ENCODE measurements around the gene YES1.

The YES1 gene

GRCh38 chr18:840516-840915 is 28.5 kb upstream of the YES1 start:
- H3K27me3 ChIP-seq: no peaks in the 10 kb centered on the region
- TF ChIP-seq Cebpa-rat (IDR thresholded peaks at IDR 0.05): no peak
- H3K4me2 ChIP-seq: no peak overlapping the region

GRCh38 chr18:840023-840408 is 28.0 kb upstream of the YES1 start:
- H3K27ac ChIP-seq: no peak overlapping the region
- no peak overlapping the region for H3K9ac ChIP-seq
- H3K36me3 ChIP-seq: no peaks in the 10 kb centered on the region
- no peaks in the 10 kb centered on the region for H3K9me3 ChIP-seq (replicated peaks in 1 of 11)
- H3K27me3 ChIP-seq: no peaks in the 10 kb centered on the region
- no peak overlapping the region for H3K4me3 ChIP-seq
- no peak overlapping the region for H3K4me2 ChIP-seq
- no peaks in the 10 kb centered on the region for H4K20me1 ChIP-seq
- peaks cover 3 to 18% (median 9%) of the 10 kb centered on the region in 10 experiments; a peak in 19 of 20 replicates for H3K4me1 ChIP-seq
- TF ChIP-seq Cebpa-rat (IDR thresholded peaks at IDR 0.05): no peak

More at GRCh38 chr18:840516-840915, 28.5 kb upstream of the YES1 start:
- Histone ChIP-seq H3K4me1 (peaks cover 7 to 23% (median 14%) of the 10 kb centered on the region in 10 experiments; a peak in 19 of 20 replicates), H3K27ac (no peak overlapping the region), H3K36me3 (no peaks in the 10 kb centered on the region), H3K9me3 (replicated peaks in 1 of 11) (no peaks in the 10 kb centered on the region), H4K20me1 (no peaks in the 10 kb centered on the region), H3K9ac (no peak overlapping the region), H3K4me3 (no peak overlapping the region)

- Histone ChIP-seq H4K20me1 (no peaks in the 10 kb centered on the region), H3K4me3 (no peak overlapping the region), H3K27me3 (no peaks in the 10 kb centered on the region), H3K9ac (no peak overlapping the region), H3K4me1 (peaks cover 0 to 13% (median 4%) of the 10 kb centered on the region in 10 experiments; a peak in 15 of 20 replicates), H3K36me3 (no peaks in the 10 kb centered on the region), H3K4me2 (peak overlapping the region in 6 of 11 experiments; percentile 30 to 65 (median 40); a peak in 10 of 22 replicates), H3K27ac (no peak overlapping the region), H3K9me3 (replicated peaks in 1 of 11) (no peaks in the 10 kb centered on the region)
- TF ChIP-seq Cebpa-rat (IDR thresholded peaks at IDR 0.05): no peak
Measured at GRCh38 chr18:839224-840022, 27.4 kb upstream of the YES1 start.

- peaks cover 0 to 11% (median 3%) of the 10 kb centered on the region in 10 experiments; a peak in 6 of 20 replicates for H3K4me1 ChIP-seq
- no peak overlapping the region for H3K27ac ChIP-seq
- H3K9ac ChIP-seq: no peak overlapping the region
- no peak for TF ChIP-seq Cebpa-rat (IDR thresholded peaks at IDR 0.05)
- no peaks in the 10 kb centered on the region for H4K20me1 ChIP-seq
- H3K36me3 ChIP-seq: no peaks in the 10 kb centered on the region
- no peaks in the 10 kb centered on the region for H3K9me3 ChIP-seq (replicated peaks in 1 of 11)
- H3K4me2 ChIP-seq: no peak overlapping the region
- no peaks in the 10 kb centered on the region for H3K27me3 ChIP-seq
- H3K4me3 ChIP-seq: no peak overlapping the region
Measured at GRCh38 chr18:837922-838321, 25.9 kb upstream of the YES1 start.

GRCh38 chr18:834082-834720 is 22.2 kb upstream of the YES1 start:
- Histone ChIP-seq H3K4me1 (peaks cover 18 to 33% (median 24%) of the 10 kb centered on the region in 10 experiments), H4K20me1 (peaks cover 0 to 3% (median 0%) of the 10 kb centered on the region in 11 experiments; a peak in 1 of 22 replicates), H3K4me2 (no peak overlapping the region), H3K27ac (no peak overlapping the region), H3K9ac (no peak overlapping the region), H3K4me3 (no peak overlapping the region), H3K36me3 (no peaks in the 10 kb centered on the region), H3K27me3 (no peaks in the 10 kb centered on the region), H3K9me3 (replicated peaks in 1 of 11) (no peaks in the 10 kb centered on the region)
- no peak for TF ChIP-seq Cebpa-rat (IDR thresholded peaks at IDR 0.05)

- no peak for TF ChIP-seq Cebpa-rat (IDR thresholded peaks at IDR 0.05)
- Histone ChIP-seq H3K4me1 (peaks cover 18 to 37% (median 26%) of the 10 kb centered on the region in 10 experiments), H3K4me3 (no peak overlapping the region), H3K9me3 (replicated peaks in 1 of 11) (no peaks in the 10 kb centered on the region), H3K4me2 (no peak overlapping the region), H3K27me3 (no peaks in the 10 kb centered on the region), H3K9ac (no peak overlapping the region), H3K27ac (no peak overlapping the region), H4K20me1 (peaks cover 0 to 3% (median 0%) of the 10 kb centered on the region in 11 experiments; a peak in 1 of 22 replicates), H3K36me3 (no peaks in the 10 kb centered on the region)
Measured at GRCh38 chr18:833197-833596, 21.2 kb upstream of the YES1 start.

- no peak overlapping the region; a peak in 1 of 22 replicates for H3K4me2 ChIP-seq
Measured at GRCh38 chr18:832085-832681, 20.1 kb upstream of the YES1 start.

GRCh38 chr18:830315-830901 is 18.4 kb upstream of the YES1 start:
- Histone ChIP-seq H3K27ac (peak overlapping the region; percentile 50 to 89 (median 74); a peak in 21 of 22 replicates), H3K9me3 (replicated peaks in 1 of 11) (no peaks in the 10 kb centered on the region), H4K20me1 (peaks cover 0 to 3% (median 0%) of the 10 kb centered on the region in 11 experiments; a peak in 1 of 22 replicates), H3K27me3 (no peaks in the 10 kb centered on the region), H3K36me3 (no peaks in the 10 kb centered on the region), H3K4me2 (peak overlapping the region; percentile 57 to 85 (median 78)), H3K9ac (peak overlapping the region in 10 of 11 experiments; percentile 31 to 80 (median 58); a peak in 19 of 22 replicates), H3K4me1 (peaks cover 22 to 37% (median 27%) of the 10 kb centered on the region in 10 experiments), H3K4me3 (peak overlapping the region in 5 of 10 experiments; percentile 10 to 33 (median 26); a peak in 5 of 20 replicates)
- peak in 1 of 11 experiments; percentile 47; a peak in 1 of 22 replicates for TF ChIP-seq Cebpa-rat (IDR thresholded peaks at IDR 0.05)

More at GRCh38 chr18:832085-832681, 20.1 kb upstream of the YES1 start:
- Histone ChIP-seq H3K27me3 (no peaks in the 10 kb centered on the region), H3K4me1 (peaks cover 18 to 37% (median 26%) of the 10 kb centered on the region in 10 experiments), H3K27ac (peak overlapping the region in 4 of 11 experiments; percentile 84 to 89 (median 88); a peak in 8 of 22 replicates), H3K9ac (peak overlapping the region in 1 of 11 experiments; percentile 76; a peak in 1 of 22 replicates), H4K20me1 (peaks cover 0 to 3% (median 0%) of the 10 kb centered on the region in 11 experiments; a peak in 1 of 22 replicates), H3K9me3 (replicated peaks in 1 of 11) (no peaks in the 10 kb centered on the region), H3K36me3 (no peaks in the 10 kb centered on the region), H3K4me3 (no peak overlapping the region)
- TF ChIP-seq Cebpa-rat (IDR thresholded peaks at IDR 0.05): no peak

Data from BLaER1 treated with 17β-estradiol and CSF1 and Interleukin-3, amounts not matched to agents 10 nM and 100 nM (cell line).